K562 (cell line): ENCODE data around the gene CARMIL1.

Experiments used
- CC2D1A ChIP-seq: fragments of 450-650 bp; IDR thresholded peaks from 2 replicates; pipeline ENCODE4 v1.6.1; 2017; ENCODE audit warnings: mild to moderate bottlenecking
- FOXA1 ChIP-seq: fragments of 450-650 bp; IDR thresholded peaks from 2 replicates; pipeline ENCODE4 v1.6.1; 2016; ENCODE audit warnings: mild to moderate bottlenecking, borderline replicate concordance
- HNRNPUL1 ChIP-seq: fragments of 200-400 bp; formaldehyde crosslinking; IDR thresholded peaks from 2 replicates; pipeline ENCODE4 v1.6.1; 2017; ENCODE audit warnings: low read length
- NR2C1 ChIP-seq, 2 experiments: fragments of 450-650 bp; IDR thresholded peaks; 2 replicates each; pipeline ENCODE4 v1.6.1; 2017; ENCODE audit warnings: mild to moderate bottlenecking in 2 of 2, antibody characterized with exemption in 1 of 2, inconsistent platforms in 1 of 2, missing compliant biosample characterization in 1 of 2, missing genetic modification characterization in 1 of 2
- RNF219 ChIP-seq: fragments of 250-450 bp; sonication (Bioruptor Pico); IDR thresholded peaks from 2 replicates; pipeline ENCODE4 v1.5.0; 2022; ENCODE audit warnings: mild to moderate bottlenecking
- SIN3A ChIP-seq, 2 experiments: fragments of 150-350 bp in 1 of 2; IDR thresholded peaks; 2 replicates each; pipeline ENCODE4 v1.6.1; 2011 to 2016; ENCODE audit warnings: borderline replicate concordance in 2 of 2, low read depth in 2 of 2, low read length in 2 of 2, mild to moderate bottlenecking in 2 of 2, moderate library complexity in 2 of 2; ENCODE audit not compliant: control insufficient read depth in 1 of 2
- SP2 ChIP-seq: IDR thresholded peaks from 2 replicates; pipeline ENCODE4 v1.6.1; 2011; ENCODE audit warnings: mild to moderate bottlenecking, low read depth, low read length, moderate library complexity; ENCODE audit not compliant: poor library complexity, severe bottlenecking; ENCODE audit errors: extremely low read depth
- THRA ChIP-seq: fragments of 450-650 bp; IDR thresholded peaks from 2 replicates; pipeline ENCODE4 v1.6.1; 2017; ENCODE audit warnings: mild to moderate bottlenecking, moderate library complexity
- VEZF1 ChIP-seq: fragments of 200-800 bp; sonication (Bioruptor generic); IDR thresholded peaks from 2 replicates; pipeline ENCODE4 v1.6.1; 2017; ENCODE audit warnings: missing genetic modification characterization, missing compliant biosample characterization
- ZNF24 ChIP-seq: fragments of 450-650 bp; IDR thresholded peaks from 2 replicates; pipeline ENCODE4 v1.6.1; 2016

- TF ChIP-seq THRA (no peak), ZNF24 (no peak), SP2 (no peak), CC2D1A (no peak), NR2C1 (IDR thresholded peaks at IDR 0.05) (no peak), NR2C1 (tag; IDR thresholded peaks at IDR 0.05) (no peak), HNRNPUL1 (no peak), SIN3A (IDR thresholded peaks at IDR 0.05; ENCODE audit: borderline replicate concordance in 2 of 2, control insufficient read depth in 1 of 2, low read depth in 2 of 2, low read length in 2 of 2) (no peak), RNF219 (CRISPR knock-in tag) (no peak), VEZF1 (CRISPR knock-in tag) (no peak), FOXA1 (no peak)
Measured at GRCh38 chr6:25497383-25498040, 218.3 kb downstream of the CARMIL1 start.
